Measurements from ENCODE around the gene BNIP5.

BNIP5 gene

DNA sequence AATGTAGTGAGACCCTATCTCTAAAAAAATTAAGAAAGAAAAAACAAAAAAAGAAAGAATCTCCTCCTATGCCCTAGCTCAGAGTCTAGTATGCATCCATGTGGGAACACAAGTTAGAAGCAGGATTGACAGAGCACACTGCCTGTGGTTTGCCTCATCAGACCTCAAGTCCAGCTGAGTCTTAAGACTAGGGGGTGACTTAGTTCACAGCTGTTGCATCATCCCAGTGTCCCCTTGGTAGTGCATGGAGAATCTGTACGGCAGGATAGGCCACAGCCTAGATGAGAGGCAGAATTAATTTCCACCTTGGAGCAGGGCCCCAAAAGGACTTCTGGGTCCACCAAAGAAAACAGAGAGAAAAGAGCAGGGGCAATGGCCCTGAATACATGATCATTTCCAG, 53.1 kb downstream of the BNIP5 start:
- no peak for DNase-seq (ENCODE audit: extremely low read depth, low read depth)
- no peak overlapping the region for H3K4me3 ChIP-seq (replicated peaks; ENCODE audit: low read depth, low read length)
- TF ChIP-seq, protein P1, sequence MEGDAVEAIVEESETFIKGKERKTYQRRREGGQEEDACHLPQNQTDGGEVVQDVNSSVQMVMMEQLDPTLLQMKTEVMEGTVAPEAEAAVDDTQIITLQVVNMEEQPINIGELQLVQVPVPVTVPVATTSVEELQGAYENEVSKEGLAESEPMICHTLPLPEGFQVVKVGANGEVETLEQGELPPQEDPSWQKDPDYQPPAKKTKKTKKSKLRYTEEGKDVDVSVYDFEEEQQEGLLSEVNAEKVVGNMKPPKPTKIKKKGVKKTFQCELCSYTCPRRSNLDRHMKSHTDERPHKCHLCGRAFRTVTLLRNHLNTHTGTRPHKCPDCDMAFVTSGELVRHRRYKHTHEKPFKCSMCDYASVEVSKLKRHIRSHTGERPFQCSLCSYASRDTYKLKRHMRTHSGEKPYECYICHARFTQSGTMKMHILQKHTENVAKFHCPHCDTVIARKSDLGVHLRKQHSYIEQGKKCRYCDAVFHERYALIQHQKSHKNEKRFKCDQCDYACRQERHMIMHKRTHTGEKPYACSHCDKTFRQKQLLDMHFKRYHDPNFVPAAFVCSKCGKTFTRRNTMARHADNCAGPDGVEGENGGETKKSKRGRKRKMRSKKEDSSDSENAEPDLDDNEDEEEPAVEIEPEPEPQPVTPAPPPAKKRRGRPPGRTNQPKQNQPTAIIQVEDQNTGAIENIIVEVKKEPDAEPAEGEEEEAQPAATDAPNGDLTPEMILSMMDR (IDR thresholded peaks at IDR 0.05; ENCODE audit: low read depth, low read length, missing control alignments), result no peak

DNA sequence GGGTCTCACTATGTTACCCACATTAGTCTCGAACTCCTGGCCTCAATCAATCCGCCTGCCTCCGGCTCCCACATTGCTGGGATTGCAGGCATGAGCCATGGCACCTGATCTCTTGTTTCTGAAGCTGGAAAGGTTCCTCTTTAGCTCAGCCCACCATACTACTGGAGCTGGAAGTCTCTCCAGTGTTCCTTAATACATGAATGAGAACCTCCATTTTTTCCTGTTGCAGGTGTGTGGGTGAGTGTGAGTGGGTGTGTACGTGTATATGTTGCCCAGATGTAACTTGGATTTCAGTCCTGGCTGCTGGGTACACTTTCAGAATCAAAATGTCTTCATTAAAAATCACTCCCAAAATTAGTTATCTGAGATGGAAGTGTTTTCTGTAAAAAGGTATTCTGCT, 55.7 kb downstream of the BNIP5 start:
- no peak overlapping the region for H3K4me3 ChIP-seq (replicated peaks; ENCODE audit: low read depth, low read length)
- DNase-seq (ENCODE audit: extremely low read depth, low read depth), result no peak
- TF ChIP-seq, protein P1 (IDR thresholded peaks at IDR 0.05; ENCODE audit: low read depth, low read length, missing control alignments), result no peak

DNA sequence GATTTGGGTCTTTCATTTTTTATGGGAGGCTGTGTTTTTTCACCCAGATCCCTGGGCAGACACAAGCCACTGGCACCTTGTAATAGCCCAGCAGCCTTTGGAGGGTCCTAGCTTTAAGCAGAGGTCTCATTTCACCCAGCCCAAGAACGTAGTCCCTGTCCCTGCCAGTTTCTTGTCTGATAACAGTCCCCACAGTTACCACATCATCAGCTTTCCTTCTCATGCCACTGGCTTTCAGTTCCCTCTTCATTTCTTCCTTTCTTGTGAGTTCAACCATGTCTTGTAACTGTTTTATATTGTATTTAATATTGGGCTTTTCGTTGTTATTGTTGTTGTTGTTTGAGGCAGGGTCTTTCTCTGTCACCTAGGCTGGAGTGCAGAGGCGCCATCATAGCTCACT, 56.2 kb downstream of the BNIP5 start:
- TF ChIP-seq, protein P1 (IDR thresholded peaks at IDR 0.05; ENCODE audit: low read depth, low read length, missing control alignments), result no peak
- no peak overlapping the region for H3K4me3 ChIP-seq (replicated peaks; ENCODE audit: low read depth, low read length)
- DNase-seq (ENCODE audit: extremely low read depth, low read depth), result no peak

DNA sequence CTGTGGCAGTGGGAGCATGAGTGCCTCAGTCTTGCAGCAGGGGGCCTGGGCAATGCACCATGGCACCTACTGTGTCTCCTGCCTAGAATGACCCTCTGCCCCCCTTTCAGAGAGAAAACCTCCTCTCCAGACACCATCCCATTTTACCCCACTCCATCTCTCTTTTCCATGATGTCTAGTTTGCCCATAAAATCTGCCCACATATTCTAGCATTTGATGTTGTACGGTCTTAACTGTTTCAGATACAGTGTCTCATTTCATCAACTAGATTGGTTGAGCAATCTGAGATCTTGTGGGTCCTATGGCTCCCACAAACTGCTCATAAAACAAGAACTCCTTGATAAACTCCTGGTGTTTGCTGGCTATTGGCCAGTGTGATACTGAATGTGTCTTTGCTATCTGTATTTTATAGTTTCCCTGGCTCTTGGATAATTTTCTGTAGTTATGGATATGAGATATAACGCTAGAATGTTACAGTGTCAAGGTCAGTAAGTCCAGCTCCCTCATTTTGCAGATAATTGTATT, 58.7 kb downstream of the BNIP5 start:
- DNase-seq (ENCODE audit: extremely low read depth, low read depth), result no peak
- no peak overlapping the region for H3K4me3 ChIP-seq (replicated peaks; ENCODE audit: low read depth, low read length)
- TF ChIP-seq, protein P1 (IDR thresholded peaks at IDR 0.05; ENCODE audit: low read depth, low read length, missing control alignments), result no peak

DNA sequence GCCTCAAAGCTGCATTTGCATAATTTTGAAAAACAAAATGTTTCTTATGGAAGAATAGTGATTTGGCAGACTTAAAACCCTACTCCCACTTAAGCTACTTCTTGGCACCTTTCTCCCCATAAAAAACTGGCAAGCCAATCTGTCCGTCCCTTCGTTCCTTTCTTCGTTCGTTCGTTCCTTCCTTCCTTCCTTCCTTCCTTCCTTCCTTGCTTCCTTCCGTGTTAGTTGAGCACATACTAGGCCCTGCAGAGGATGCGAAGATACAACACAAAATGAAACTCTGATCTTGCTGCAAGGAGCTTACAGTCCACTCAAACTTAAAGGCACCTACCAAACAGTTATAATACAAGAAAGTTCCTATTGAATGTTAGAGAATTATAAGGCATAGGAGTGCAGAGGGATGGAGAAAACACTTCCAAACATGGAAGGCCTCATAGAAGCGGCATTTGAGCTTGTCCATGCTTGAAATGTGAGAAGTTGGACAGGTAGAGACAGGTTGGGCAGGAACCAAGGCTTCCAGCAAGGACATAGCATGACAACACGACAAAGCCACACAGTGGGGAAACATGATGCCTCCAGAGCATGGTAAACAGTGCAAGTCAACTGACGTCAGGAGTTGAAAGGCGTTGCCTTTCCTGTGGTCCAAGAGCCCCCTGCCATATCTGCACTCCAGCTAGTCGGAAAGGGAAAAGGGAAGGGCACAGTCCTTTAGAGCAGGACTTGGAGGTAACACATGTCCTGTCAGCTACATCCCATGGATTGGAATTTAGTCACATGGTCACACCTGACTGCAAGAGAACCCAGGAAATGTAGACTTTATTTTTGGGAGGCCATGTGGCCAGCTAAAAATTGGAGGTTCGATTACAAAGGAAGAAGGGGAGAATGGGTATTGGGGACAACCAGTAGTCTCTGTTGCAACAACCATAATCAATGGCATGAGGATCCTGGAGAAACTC, 59.8 kb downstream of the BNIP5 start:
- no peak overlapping the region for H3K4me3 ChIP-seq (replicated peaks; ENCODE audit: low read depth, low read length)
- TF ChIP-seq, protein P1 (IDR thresholded peaks at IDR 0.05; ENCODE audit: low read depth, low read length, missing control alignments), result no peak
- DNase-seq (ENCODE audit: extremely low read depth, low read depth), result no peak

DNA sequence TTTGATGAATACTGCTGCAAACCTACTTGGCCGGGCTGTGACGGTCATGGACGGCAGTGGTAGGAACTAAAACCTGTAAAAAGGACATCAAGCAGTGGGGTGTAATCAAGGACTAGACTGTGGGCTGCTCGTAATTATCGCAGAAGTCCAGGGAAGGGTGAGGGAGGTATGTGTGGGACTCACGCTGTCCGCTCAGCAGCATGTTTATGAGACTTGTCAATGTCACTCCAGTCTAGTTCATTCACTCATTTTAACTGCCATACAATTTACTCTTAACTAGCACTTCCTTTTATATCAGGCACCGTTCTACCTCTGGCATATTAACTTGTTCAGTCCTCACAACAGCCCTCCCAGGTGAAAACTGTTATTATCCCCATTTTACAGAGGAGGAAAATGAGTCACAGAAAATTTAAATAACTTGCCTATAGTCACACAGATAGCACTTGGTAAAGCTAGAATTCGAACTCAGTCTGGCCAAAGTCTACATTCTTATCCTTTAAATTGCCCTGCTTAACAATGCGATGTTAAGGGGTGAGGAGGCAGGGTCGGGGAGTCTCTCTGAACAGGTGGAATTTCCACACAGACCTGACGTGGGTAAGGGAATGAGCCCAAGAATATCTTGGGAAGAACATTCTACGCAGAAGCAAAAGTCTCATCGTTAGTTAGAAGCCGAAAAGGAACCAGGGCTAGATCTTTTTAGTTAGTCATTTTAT, 62.7 kb downstream of the BNIP5 start:
- DNase-seq (ENCODE audit: extremely low read depth, low read depth), result no peak
- H3K4me3 ChIP-seq (replicated peaks; ENCODE audit: low read depth, low read length), result no peak overlapping the region
- TF ChIP-seq, protein P1 (IDR thresholded peaks at IDR 0.05; ENCODE audit: low read depth, low read length, missing control alignments), result no peak
